Measurements from ENCODE around the gene IRS2. TPM values are rescaled to one million over a fixed set of nuclear protein-coding genes. Genes with fewer than 3 reads are reported as not detected.

Gene IRS2
- total and polyA plus RNA-seq, 2 experiments from 2014 or later: 3.6 to 14.5 TPM

DNA sequence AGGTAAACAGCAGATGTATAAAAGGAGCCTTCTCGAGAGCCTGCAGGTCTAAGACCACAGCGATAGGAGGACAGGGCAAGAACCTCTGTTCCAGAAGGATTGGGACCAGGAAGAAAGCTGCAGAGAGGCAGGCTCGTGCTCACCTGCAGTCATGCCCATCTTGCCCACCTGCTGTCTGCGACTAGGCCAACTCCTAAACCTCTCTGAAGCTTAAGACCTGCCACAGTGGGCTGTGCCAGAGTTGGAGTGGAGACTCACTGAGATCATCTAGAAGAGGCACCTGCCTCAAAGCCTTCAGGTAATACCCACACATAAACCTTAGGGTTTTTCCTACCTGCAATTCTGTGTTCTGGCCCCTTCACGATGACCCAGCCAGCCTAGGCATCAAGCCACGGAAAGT, 68.7 kb downstream of the IRS2 start:
- Histone ChIP-seq H3F3A (replicated peaks; ENCODE audit: low read depth) (no peaks in the 10 kb centered on the region), H3K4me2 (no peak overlapping the region), H3K9me2 (ENCODE audit: insufficient read depth) (no peaks in the 10 kb centered on the region), H3K79me2 (replicated peaks; ENCODE audit: insufficient read depth) (no peaks in the 10 kb centered on the region), H3K36me3 (ENCODE audit: insufficient read depth) (no peaks in the 10 kb centered on the region), H3K27ac (ENCODE audit: low read depth) (no peak overlapping the region), H3K4me1 (ENCODE audit: insufficient read depth) (no peaks in the 10 kb centered on the region), H4K20me1 (replicated peaks; ENCODE audit: insufficient read depth) (no peaks in the 10 kb centered on the region), H3K27me3 (ENCODE audit: insufficient read depth) (no peaks in the 10 kb centered on the region), H2AFZ (no peak overlapping the region), H3K4me3 (no peak overlapping the region)
- no peaks in the 10 kb centered on the region for H3K27me3 Mint-ChIP-seq (ENCODE audit: insufficient read depth, low read depth, poor library complexity)
- H3K4me1 Mint-ChIP-seq: peaks cover 5% of the 10 kb centered on the region
- no peak for DNase-seq (ENCODE audit: low spot score)
- H3K27ac Mint-ChIP-seq: no peak overlapping the region
- no peaks in the 10 kb centered on the region for H3K9me3 Mint-ChIP-seq
- H3K4me3 Mint-ChIP-seq: no peak overlapping the region
- TF ChIP-seq JUNB (IDR thresholded peaks at IDR 0.05; ENCODE audit: unreplicated experiment) (no peak), EZH2phosphoT487 (IDR thresholded peaks at IDR 0.05; ENCODE audit: unreplicated experiment) (no peak), NANOG (IDR thresholded peaks at IDR 0.05; ENCODE audit: borderline replicate concordance) (no peak)
- TF ChIP-seq, protein P1, sequence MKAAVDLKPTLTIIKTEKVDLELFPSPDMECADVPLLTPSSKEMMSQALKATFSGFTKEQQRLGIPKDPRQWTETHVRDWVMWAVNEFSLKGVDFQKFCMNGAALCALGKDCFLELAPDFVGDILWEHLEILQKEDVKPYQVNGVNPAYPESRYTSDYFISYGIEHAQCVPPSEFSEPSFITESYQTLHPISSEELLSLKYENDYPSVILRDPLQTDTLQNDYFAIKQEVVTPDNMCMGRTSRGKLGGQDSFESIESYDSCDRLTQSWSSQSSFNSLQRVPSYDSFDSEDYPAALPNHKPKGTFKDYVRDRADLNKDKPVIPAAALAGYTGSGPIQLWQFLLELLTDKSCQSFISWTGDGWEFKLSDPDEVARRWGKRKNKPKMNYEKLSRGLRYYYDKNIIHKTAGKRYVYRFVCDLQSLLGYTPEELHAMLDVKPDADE (IDR thresholded peaks at IDR 0.05): no peak
- no peak for ATAC-seq
- H3K36me3 Mint-ChIP-seq (ENCODE audit: low read depth): no peaks in the 10 kb centered on the region

DNA sequence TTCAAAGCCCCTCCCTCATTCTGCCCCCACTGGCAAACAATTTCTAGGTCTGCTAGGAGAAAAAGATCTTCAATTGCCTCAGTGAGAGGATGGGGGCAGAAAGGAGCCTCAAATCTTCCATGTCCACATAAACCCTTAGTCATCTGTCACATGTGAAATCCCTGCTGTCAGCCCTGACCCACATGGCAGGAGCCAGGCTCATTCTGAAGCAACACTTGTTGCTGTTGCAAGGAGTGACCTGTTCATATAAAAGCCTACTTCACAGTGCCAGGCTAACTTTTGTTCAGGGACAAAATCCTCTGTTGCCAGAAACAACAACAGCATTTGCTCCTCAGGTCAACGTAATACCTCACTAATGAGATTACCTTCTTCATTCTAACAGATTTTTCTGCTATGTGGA, 70.5 kb downstream of the IRS2 start:
- Mint-ChIP-seq H3K9me3 (no peaks in the 10 kb centered on the region), H3K27me3 (ENCODE audit: insufficient read depth, low read depth, poor library complexity) (no peaks in the 10 kb centered on the region), H3K36me3 (ENCODE audit: low read depth) (no peaks in the 10 kb centered on the region), H3K4me3 (no peak overlapping the region), H3K4me1 (no peaks in the 10 kb centered on the region; the same call in 2 of the 3 replicates), H3K27ac (no peak overlapping the region)
- Histone ChIP-seq H3K27ac (ENCODE audit: low read depth) (no peak overlapping the region), H3K4me1 (ENCODE audit: insufficient read depth) (no peaks in the 10 kb centered on the region), H2AFZ (no peak overlapping the region), H3K79me2 (replicated peaks; ENCODE audit: insufficient read depth) (no peaks in the 10 kb centered on the region), H4K20me1 (replicated peaks; ENCODE audit: insufficient read depth) (no peaks in the 10 kb centered on the region), H3K27me3 (ENCODE audit: insufficient read depth) (no peaks in the 10 kb centered on the region), H3K9me2 (ENCODE audit: insufficient read depth) (no peaks in the 10 kb centered on the region), H3K36me3 (ENCODE audit: insufficient read depth) (no peaks in the 10 kb centered on the region), H3K4me2 (no peak overlapping the region), H3F3A (replicated peaks; ENCODE audit: low read depth) (no peaks in the 10 kb centered on the region), H3K4me3 (no peak overlapping the region)
- TF ChIP-seq POLR2AphosphoS5 (IDR thresholded peaks at IDR 0.05; ENCODE audit: low read depth) (no peak), JUNB (IDR thresholded peaks at IDR 0.05; ENCODE audit: unreplicated experiment) (no peak), ZNF114 (CRISPR knock-in tag; IDR thresholded peaks at IDR 0.05) (no peak)
- TF ChIP-seq, protein P1 (IDR thresholded peaks at IDR 0.05): no peak
- no peak for ATAC-seq
- no peak for DNase-seq (ENCODE audit: low spot score)

DNA sequence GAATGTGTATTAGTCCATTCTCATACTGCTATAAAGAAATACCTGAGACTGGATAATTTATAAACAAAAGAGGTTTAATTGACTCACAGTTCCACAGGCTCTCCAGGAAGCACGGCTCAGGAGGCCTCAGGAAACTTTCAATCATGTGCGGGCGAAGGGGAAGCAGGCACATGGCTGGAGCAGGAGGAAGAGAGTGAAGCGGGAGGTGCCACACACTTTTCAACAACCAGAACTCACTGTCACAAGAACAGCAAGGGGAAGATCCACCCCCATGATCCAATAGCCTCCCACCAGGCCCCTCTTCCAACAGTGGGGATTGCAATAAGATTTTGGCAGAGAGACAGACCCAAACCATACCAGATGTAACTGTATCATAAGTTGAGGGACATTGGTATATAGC, 72.7 kb downstream of the IRS2 start:
- TF ChIP-seq, protein P2, sequence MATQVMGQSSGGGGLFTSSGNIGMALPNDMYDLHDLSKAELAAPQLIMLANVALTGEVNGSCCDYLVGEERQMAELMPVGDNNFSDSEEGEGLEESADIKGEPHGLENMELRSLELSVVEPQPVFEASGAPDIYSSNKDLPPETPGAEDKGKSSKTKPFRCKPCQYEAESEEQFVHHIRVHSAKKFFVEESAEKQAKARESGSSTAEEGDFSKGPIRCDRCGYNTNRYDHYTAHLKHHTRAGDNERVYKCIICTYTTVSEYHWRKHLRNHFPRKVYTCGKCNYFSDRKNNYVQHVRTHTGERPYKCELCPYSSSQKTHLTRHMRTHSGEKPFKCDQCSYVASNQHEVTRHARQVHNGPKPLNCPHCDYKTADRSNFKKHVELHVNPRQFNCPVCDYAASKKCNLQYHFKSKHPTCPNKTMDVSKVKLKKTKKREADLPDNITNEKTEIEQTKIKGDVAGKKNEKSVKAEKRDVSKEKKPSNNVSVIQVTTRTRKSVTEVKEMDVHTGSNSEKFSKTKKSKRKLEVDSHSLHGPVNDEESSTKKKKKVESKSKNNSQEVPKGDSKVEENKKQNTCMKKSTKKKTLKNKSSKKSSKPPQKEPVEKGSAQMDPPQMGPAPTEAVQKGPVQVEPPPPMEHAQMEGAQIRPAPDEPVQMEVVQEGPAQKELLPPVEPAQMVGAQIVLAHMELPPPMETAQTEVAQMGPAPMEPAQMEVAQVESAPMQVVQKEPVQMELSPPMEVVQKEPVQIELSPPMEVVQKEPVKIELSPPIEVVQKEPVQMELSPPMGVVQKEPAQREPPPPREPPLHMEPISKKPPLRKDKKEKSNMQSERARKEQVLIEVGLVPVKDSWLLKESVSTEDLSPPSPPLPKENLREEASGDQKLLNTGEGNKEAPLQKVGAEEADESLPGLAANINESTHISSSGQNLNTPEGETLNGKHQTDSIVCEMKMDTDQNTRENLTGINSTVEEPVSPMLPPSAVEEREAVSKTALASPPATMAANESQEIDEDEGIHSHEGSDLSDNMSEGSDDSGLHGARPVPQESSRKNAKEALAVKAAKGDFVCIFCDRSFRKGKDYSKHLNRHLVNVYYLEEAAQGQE (IDR thresholded peaks at IDR 0.05; ENCODE audit: unreplicated experiment): no peak
- TF ChIP-seq EZH2phosphoT487 (IDR thresholded peaks at IDR 0.05; ENCODE audit: unreplicated experiment) (no peak), EZH2 (IDR thresholded peaks at IDR 0.05; ENCODE audit: low read depth, unreplicated experiment) (no peak), POLR2AphosphoS5 (IDR thresholded peaks at IDR 0.05; ENCODE audit: low read depth) (no peak)
- H3F3A ChIP-seq (replicated peaks; ENCODE audit: low read depth): no peaks in the 10 kb centered on the region
- H3K4me2 ChIP-seq: no peak overlapping the region
- no peak overlapping the region for H2AFZ ChIP-seq
- H3K27ac ChIP-seq (ENCODE audit: low read depth): no peak overlapping the region
- no peaks in the 10 kb centered on the region for H3K36me3 Mint-ChIP-seq (ENCODE audit: low read depth)
- no peaks in the 10 kb centered on the region for H3K4me1 ChIP-seq (ENCODE audit: insufficient read depth)
- H3K27ac Mint-ChIP-seq: no peak overlapping the region
- ATAC-seq: no peak
- no peak overlapping the region for H3K4me3 ChIP-seq
- no peaks in the 10 kb centered on the region for H3K9me2 ChIP-seq (ENCODE audit: insufficient read depth)
- DNase-seq (ENCODE audit: low spot score): no peak
- H3K4me3 Mint-ChIP-seq: no peak overlapping the region
- H4K20me1 ChIP-seq (replicated peaks; ENCODE audit: insufficient read depth): no peaks in the 10 kb centered on the region
- H3K9me3 Mint-ChIP-seq: peaks cover 3% of the 10 kb centered on the region; the same call in 2 of the 3 replicates
- H3K27me3 Mint-ChIP-seq (ENCODE audit: insufficient read depth, low read depth, poor library complexity): no peaks in the 10 kb centered on the region
- H3K4me1 Mint-ChIP-seq: no peaks in the 10 kb centered on the region; the same call in 2 of the 3 replicates
- no peaks in the 10 kb centered on the region for H3K27me3 ChIP-seq (ENCODE audit: insufficient read depth)
- no peaks in the 10 kb centered on the region for H3K79me2 ChIP-seq (replicated peaks; ENCODE audit: insufficient read depth)
- H3K36me3 ChIP-seq (ENCODE audit: insufficient read depth): no peaks in the 10 kb centered on the region

All from GM23338 (cell line).